NK-92 (cell line): ENCODE data around the gene RAD51B.
"Not testable (repeated sequence)": the region's sequence is repeated elsewhere in the genome, so short reads cannot be mapped to it uniquely, and the experiment has no call there.

Source experiments
- DNase-seq: peaks from one replicate; lab custom pipeline; 2025; ENCODE audit not compliant: unreplicated experiment; lab: John Stamatoyannopoulos, UW

RAD51B gene

GRCh38 chr14:68266998-68267397 lies 447.4 kb downstream of the RAD51B start:
- no peak for DNase-seq

GRCh38 chr14:68268197-68268596 lies 448.6 kb downstream of the RAD51B start:
- no peak for DNase-seq

GRCh38 chr14:68268719-68269118 lies 449.1 kb downstream of the RAD51B start:
- no peak for DNase-seq

DNA sequence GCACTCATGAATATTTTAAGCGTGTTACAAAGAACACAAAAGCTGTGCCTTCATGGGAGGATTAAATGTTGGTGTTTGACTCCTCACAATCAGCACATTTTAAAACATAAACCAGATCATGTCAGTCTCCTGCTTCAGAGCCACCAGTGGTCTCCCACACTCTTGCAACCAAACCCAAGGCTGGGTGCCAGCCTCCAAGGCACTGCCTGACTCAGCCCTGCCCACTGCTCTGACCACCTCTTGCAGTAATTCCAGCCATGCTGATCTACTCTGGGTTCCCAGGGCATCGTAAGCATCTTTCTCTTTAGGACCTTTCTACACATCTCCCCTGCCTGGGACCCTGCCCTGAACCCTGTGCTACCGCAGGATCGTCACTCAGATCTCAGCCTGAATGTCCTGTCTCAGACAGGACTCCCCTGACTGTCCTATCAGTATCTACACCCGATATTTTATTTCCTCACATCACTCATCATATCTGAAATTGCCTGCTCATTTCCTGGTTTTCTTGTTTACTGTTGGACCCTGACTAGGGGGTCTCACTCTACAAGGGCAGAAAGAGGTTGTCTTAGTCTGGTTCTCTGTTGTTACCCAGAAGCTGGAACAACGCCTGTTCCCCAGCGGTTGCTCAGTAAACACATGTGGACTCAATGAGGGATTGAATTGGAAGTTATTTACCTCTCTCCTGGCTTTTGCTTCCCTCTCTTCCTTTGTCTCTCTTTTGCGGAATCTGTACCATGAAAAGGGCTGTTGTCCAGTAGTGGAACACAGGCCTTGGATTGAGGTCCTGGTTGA lies 449.8 kb downstream of the RAD51B start:
- no peak for DNase-seq

DNA sequence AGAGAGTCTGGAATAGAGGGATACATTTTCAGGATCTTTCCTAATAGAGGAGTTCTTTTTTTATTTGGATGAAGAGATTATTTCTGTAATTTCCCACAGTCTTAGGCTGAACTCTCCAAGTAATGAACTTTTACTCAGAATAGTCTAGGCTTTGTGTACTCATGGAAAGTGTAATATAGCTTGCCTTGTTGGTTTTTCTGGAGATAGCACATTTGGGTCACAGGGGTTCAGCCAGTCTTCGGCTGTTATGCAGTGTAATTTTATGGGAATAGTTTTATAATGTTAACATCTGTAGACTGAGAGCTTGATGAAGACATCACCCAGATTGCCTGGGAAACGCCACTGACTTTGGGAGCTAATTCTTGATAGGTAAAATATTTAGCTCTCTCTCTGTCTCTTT lies 450.8 kb downstream of the RAD51B start:
- no peak for DNase-seq

GRCh38 chr14:68271913-68272391 lies 452.4 kb downstream of the RAD51B start:
- DNase-seq, result no peak

GRCh38 chr14:68273413-68273812 lies 453.8 kb downstream of the RAD51B start:
- DNase-seq, result no peak

DNA sequence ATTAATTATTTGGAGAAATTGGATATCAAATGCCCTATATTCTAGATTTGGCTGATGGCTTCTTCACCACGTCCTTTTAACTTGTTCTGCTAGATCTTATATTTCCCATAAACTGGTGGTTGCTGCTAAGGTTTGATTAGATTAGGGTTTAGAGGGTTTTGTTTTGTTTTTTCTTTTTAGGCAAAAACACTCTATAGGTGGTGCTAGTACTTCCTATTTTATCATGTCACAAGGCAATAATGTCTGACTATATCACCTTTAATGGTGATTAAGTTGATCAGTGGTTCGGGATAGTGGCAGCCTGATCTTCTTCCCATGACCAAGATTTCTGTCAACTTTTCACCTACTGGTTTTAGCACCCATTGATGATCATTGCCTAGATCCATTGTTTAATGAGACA lies 455.1 kb downstream of the RAD51B start:
- DNase-seq, result no peak

DNA sequence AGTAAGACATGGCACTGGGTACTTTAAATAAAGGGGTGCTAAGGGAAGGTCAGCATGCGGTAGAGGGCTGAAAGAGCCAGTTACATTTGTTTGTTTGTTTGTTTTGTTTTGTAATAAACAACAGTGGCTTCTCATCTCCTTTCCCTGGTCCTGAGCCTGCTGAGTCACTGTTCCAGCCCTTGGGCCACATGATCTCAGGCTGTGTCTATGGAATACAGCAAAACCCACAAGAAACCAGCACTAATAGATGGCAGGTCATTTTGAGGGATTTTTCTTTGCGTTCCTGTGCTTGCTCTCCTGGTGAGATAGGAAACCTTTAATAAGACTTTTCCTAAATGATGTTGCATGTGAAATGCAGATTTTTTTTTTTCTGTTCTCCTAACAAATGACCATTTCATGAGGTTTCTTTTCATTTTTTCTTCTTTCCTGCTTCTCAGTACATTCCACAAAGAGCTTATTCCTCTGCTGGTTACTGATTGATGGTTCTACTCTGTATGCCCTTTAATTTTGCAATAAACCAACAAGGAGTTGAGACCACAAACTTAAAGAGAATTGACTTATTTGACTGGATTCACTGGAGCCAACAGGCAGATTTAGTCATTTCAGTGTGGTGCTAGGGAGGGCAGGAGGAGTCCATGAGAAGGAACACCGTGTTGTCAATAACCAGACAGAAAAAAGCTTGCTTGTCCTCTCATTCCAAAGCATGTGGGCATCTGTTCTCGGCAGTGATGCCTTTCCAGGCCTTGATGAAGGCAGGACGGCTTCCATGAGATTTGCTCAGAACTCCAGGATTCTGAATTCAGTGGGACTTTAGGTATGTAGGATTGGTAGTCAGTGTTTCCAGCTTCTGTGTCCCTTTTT lies 459.2 kb downstream of the RAD51B start:
- no peak for DNase-seq

DNA sequence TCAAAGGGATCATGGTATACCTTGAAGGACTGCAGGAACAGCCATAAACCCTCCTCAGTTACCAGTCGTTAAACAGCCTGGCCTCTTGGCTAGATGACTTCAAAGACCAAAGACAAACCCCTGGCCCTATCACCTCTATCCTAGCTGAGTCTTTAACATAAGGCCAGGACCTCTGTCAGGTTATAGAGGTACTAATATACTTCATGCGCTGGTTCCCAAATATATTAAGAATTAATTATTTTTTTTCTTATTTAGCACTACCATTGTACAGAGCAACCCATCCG lies 459.8 kb downstream of the RAD51B start:
- DNase-seq, result no peak

GRCh38 chr14:68279777-68280233 lies 460.2 kb downstream of the RAD51B start:
- DNase-seq, result no peak

DNA sequence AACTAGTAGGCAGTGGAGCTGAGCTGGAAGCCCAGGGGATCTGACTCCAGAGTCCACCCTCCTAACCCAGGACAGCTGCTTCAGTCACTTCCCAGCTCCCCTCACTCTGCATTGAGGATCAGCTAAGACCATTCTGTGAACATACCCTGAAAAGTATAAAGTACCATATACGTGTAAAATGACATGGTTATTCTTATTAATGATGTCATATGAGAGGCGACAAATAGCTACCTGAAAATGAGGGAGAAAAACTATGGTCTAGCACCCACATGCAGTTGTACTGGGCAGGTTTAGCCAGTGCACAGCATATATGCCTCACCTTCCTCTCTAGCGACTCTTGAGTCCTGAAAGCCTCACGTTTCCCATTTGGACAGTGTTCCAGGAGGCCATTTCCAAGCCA lies 461.9 kb downstream of the RAD51B start:
- DNase-seq, result no peak

DNA sequence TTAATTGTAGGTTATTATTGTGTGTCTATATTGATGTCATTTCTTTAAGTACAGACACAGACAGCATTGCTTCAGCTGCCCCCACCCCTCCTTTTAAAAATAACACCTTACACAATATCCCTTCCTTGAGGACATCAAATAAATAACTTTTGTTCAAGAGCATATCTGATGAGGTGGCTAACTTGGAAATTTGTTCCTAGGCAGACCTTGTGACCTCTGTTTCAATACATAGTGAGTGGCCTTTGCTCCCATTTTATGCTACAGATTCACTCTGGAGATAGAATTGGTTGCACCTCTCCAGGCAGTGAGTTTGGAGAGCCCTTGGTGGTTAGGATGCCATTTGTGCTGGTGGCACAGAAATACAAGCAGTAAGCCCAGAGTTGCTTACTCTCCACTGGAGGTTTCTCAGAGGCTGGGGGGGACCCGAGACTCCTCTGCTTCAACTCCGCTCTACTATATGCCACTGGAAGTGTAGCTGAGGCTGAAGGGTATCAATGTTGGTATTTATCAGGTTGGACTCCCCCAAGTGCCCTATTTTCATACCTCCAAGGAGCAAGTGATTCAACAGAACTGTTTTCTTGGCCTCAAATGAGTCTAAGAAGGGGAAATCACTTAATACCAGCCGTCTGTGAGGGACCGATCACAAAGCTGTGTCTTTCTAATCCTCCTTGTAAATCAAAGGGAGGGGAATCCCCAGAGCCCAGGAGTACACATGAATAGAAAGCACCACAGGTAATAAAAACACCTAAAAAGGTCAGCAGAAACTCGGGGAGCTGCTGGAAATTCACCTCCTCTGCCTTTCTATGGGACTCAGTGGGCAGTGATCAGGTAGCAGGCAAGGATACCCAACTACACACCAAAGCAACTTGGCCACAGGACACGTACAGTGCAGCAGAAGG lies 463.1 kb downstream of the RAD51B start:
- DNase-seq, result no peak

DNA sequence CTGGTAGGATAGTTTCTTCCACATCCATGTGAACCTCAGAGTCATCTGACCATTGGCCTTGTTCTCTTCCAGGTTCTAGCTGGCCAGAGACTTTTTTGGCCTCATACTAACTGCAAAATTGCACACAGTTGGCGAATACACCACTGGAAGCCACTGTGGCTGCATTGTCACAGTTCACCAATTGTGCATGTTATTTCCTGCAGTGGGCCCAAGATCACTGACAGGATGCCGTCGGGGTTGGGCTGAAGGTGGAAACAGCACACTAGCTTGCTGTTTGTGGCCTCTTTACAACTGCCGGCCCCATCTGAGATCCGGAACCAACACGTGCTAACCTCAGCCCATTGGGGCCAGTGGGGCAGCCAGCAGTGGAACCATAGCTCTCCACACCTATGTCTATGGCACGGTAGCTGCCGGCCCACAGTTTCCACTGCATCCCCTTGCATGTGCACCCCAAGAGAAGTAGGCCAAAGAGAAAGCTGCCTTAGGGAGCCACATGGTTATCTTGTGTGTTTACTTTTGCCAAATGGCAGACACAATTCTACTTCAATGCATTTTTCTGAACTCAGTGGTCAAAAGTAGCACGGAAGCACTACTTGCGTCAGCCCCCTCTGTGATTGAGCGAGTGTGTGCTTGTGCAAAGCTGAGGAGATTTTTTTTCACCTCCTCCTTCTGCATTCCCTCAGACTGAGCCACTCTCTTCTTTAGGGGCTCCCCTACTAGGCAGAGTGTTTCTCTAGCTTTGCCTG lies 464.0 kb downstream of the RAD51B start:
- no peak for DNase-seq

GRCh38 chr14:68284333-68284732 lies 464.8 kb downstream of the RAD51B start:
- DNase-seq, result no peak

GRCh38 chr14:68284834-68285233 lies 465.3 kb downstream of the RAD51B start:
- DNase-seq, result no peak

- no peak for DNase-seq
Measured at GRCh38 chr14:68285421-68286179, 466.0 kb downstream of the RAD51B start.

- no peak for DNase-seq
Measured at GRCh38 chr14:68286667-68287066, 467.1 kb downstream of the RAD51B start.

GRCh38 chr14:68289452-68289851 lies 469.9 kb downstream of the RAD51B start:
- DNase-seq, result not testable (repeated sequence)

DNA sequence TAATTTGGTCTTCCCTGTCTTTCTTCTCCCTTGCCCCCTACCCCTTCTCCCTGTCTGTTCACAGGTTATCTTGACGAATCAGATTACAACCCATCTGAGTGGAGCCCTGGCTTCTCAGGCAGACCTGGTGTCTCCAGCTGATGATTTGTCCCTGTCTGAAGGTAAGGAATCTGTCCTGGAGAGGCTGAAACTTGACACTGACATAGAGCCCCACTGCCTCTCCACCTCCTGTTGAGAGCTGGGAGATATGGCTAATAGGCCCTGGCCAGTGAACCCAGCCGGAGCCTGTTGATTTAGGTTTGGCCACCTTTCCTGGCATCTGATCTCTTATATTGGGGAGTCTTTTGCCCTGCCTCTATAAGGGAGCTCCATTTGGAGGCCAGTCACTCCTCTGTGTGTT lies 472.2 kb downstream of the RAD51B start:
- no peak for DNase-seq
